ENCODE data around the gene NADSYN1. TPM values are rescaled to one million over a fixed set of nuclear protein-coding genes. Genes with fewer than 3 reads are reported as not detected.

Gene NADSYN1
- total RNA-seq = 90.1 and 109 TPM in 2 replicates

GRCh38 chr11:71453037-71453917, at the start of gene NADSYN1:
Gene NADSYN1, plus strand, starts transcription at chr11:71453203. Its CDS starts 94 bp downstream, at chr11:71453297.

GRCh38 chr11:71448257-71449171, 4.5 kb upstream of the NADSYN1 start, which contains the start of gene DHCR7:
Gene DHCR7, minus strand, starts transcription at chr11:71448393. Its CDS starts 3,441 bp downstream, at chr11:71444952.

GRCh38 chr11:71526796-71527575, 74.0 kb downstream of the NADSYN1 start, which contains the start of gene KRTAP5-7:
Gene KRTAP5-7, plus strand, starts transcription at chr11:71527267. Its CDS starts 34 bp downstream, at chr11:71527301.

GRCh38 chr11:71537977-71538665, 85.1 kb downstream of the NADSYN1 start, which contains the start of gene KRTAP5-8:
Gene KRTAP5-8, plus strand, starts transcription at chr11:71538025. Its CDS starts 31 bp downstream, at chr11:71538056.

GRCh38 chr11:71548120-71548519, 95.1 kb downstream of the NADSYN1 start, which contains the start of gene KRTAP5-9:
Gene KRTAP5-9, plus strand, starts transcription at chr11:71548420. Its CDS starts 238 bp downstream, at chr11:71548658.

Other genes with a start within 250 kb of the NADSYN1 start
- 9.6 TPM in 2 replicates for gene SHANK2, start 200.6 kb upstream of the NADSYN1 start, total RNA-seq
- 62.7 and 76.6 TPM in 2 replicates for gene DHCR7, start 4.8 kb upstream of the NADSYN1 start, total RNA-seq
- gene KRTAP5-7, start 74.1 kb downstream of the NADSYN1 start, total RNA-seq = not detected in 2 replicates
- 0.24 TPM in 1 of 2 replicates, not detected in the other for gene KRTAP5-8, start 84.8 kb downstream of the NADSYN1 start, total RNA-seq
- gene KRTAP5-9, start 95.2 kb downstream of the NADSYN1 start, total RNA-seq = not detected in 2 replicates
- gene KRTAP5-10, start 112.4 kb downstream of the NADSYN1 start, total RNA-seq = not detected in 2 replicates
- 0.72 TPM in 1 of 2 replicates, not detected in the other for gene KRTAP5-11, start 129.7 kb downstream of the NADSYN1 start, total RNA-seq